HepG2 (cell line): Measurements from ENCODE around the gene LYRM7.

Experiments
- RAD21 ChIP-seq: fragments of 450-650 bp; formaldehyde crosslinking; IDR thresholded peaks from 2 replicates; pipeline ENCODE4 v1.5.0; 2020; ENCODE audit warnings: mild to moderate bottlenecking
- ZSCAN9 ChIP-seq: IDR thresholded peaks from 2 replicates; pipeline ENCODE4 v1.6.1; 2016; ENCODE audit warnings: borderline replicate concordance
- TF ChIP-seq, protein P1 (sequence below): sonication (generic); formaldehyde crosslinking; IDR thresholded peaks from 2 replicates; pipeline ENCODE4 v1.5.0; 2020; ENCODE audit warnings: mild to moderate bottlenecking, missing genetic modification reagents, moderate library complexity
- TF ChIP-seq, protein P2 (sequence below): sonication (generic); formaldehyde crosslinking; IDR thresholded peaks from 2 replicates; pipeline ENCODE4 v1.9.0; 2021; ENCODE audit warnings: missing genetic modification reagents, borderline replicate concordance
- TF ChIP-seq, protein P3 (sequence below), 2 experiments: fragments of 450-650 bp in 1 of 2; sonication (generic) in 1 of 2; formaldehyde crosslinking in 1 of 2; IDR thresholded peaks; 2 replicates each; pipeline versions ENCODE4 v1.6.1 to v1.8.0; 2016 to 2022; ENCODE audit warnings: antibody characterized with exemption in 1 of 2, mild to moderate bottlenecking in 1 of 2, missing genetic modification reagents in 1 of 2

DNA sequence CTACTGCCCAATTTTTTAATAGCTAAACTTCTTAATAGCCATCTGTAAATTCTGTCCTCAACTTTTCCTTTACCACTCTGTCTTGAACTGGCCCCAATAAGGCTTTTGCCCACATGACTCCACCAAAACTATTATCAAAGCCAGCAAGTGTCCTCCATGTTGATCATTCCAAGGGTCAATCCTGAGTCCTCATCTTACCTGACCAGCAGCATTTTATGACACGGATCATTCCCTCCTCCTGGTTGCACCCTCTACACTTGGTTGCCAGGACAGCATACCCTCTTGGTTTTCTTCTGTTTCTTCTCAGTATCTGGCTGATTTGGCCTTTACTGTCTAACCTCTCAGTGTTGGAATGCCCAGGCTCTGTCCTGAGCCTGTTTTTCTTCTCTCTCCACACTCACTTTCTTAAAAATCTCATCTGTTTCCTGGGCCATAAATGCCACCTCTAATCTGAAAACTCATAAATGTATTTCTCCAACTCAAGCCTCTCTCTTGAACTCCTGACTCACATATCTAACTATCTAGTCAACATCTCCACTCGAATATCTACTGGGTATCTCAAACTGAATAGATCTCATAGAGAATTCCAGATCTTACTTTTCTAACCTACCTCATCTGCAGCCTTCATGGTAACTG lies 53.1 kb downstream of the LYRM7 start:
- TF ChIP-seq, protein P1, sequence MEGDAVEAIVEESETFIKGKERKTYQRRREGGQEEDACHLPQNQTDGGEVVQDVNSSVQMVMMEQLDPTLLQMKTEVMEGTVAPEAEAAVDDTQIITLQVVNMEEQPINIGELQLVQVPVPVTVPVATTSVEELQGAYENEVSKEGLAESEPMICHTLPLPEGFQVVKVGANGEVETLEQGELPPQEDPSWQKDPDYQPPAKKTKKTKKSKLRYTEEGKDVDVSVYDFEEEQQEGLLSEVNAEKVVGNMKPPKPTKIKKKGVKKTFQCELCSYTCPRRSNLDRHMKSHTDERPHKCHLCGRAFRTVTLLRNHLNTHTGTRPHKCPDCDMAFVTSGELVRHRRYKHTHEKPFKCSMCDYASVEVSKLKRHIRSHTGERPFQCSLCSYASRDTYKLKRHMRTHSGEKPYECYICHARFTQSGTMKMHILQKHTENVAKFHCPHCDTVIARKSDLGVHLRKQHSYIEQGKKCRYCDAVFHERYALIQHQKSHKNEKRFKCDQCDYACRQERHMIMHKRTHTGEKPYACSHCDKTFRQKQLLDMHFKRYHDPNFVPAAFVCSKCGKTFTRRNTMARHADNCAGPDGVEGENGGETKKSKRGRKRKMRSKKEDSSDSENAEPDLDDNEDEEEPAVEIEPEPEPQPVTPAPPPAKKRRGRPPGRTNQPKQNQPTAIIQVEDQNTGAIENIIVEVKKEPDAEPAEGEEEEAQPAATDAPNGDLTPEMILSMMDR (CRISPR knock-in tag): no peak
- TF ChIP-seq RAD21 (CRISPR knock-in tag): no peak
- TF ChIP-seq, protein P2, sequence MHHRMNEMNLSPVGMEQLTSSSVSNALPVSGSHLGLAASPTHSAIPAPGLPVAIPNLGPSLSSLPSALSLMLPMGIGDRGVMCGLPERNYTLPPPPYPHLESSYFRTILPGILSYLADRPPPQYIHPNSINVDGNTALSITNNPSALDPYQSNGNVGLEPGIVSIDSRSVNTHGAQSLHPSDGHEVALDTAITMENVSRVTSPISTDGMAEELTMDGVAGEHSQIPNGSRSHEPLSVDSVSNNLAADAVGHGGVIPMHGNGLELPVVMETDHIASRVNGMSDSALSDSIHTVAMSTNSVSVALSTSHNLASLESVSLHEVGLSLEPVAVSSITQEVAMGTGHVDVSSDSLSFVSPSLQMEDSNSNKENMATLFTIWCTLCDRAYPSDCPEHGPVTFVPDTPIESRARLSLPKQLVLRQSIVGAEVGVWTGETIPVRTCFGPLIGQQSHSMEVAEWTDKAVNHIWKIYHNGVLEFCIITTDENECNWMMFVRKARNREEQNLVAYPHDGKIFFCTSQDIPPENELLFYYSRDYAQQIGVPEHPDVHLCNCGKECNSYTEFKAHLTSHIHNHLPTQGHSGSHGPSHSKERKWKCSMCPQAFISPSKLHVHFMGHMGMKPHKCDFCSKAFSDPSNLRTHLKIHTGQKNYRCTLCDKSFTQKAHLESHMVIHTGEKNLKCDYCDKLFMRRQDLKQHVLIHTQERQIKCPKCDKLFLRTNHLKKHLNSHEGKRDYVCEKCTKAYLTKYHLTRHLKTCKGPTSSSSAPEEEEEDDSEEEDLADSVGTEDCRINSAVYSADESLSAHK (CRISPR knock-in tag): no peak
- TF ChIP-seq ZSCAN9 (CRISPR knock-in tag): no peak
- TF ChIP-seq, protein P3, sequence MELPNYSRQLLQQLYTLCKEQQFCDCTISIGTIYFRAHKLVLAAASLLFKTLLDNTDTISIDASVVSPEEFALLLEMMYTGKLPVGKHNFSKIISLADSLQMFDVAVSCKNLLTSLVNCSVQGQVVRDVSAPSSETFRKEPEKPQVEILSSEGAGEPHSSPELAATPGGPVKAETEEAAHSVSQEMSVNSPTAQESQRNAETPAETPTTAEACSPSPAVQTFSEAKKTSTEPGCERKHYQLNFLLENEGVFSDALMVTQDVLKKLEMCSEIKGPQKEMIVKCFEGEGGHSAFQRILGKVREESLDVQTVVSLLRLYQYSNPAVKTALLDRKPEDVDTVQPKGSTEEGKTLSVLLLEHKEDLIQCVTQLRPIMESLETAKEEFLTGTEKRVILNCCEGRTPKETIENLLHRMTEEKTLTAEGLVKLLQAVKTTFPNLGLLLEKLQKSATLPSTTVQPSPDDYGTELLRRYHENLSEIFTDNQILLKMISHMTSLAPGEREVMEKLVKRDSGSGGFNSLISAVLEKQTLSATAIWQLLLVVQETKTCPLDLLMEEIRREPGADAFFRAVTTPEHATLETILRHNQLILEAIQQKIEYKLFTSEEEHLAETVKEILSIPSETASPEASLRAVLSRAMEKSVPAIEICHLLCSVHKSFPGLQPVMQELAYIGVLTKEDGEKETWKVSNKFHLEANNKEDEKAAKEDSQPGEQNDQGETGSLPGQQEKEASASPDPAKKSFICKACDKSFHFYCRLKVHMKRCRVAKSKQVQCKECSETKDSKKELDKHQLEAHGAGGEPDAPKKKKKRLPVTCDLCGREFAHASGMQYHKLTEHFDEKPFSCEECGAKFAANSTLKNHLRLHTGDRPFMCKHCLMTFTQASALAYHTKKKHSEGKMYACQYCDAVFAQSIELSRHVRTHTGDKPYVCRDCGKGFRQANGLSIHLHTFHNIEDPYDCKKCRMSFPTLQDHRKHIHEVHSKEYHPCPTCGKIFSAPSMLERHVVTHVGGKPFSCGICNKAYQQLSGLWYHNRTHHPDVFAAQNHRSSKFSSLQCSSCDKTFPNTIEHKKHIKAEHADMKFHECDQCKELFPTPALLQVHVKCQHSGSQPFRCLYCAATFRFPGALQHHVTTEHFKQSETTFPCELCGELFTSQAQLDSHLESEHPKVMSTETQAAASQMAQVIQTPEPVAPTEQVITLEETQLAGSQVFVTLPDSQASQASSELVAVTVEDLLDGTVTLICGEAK (IDR thresholded peaks at IDR 0.05): no peak
- TF ChIP-seq, protein P3 (CRISPR knock-in tag; IDR thresholded peaks at IDR 0.05): no peak
